Measurements from ENCODE around the gene HAO1.

HAO1 gene

GRCh38 chr20:7926323-7926722 lies 13.9 kb downstream of the HAO1 start:
- no peak for FAIRE-seq

- FAIRE-seq: no peak
Measured at GRCh38 chr20:7924692-7925091, 15.6 kb downstream of the HAO1 start.

- FAIRE-seq: no peak
Measured at GRCh38 chr20:7916648-7917047, 23.6 kb downstream of the HAO1 start.

GRCh38 chr20:7912551-7912950 lies 27.7 kb downstream of the HAO1 start:
- no peak for FAIRE-seq

- FAIRE-seq: no peak
Measured at GRCh38 chr20:7911586-7912330, 28.5 kb downstream of the HAO1 start.

- no peak for FAIRE-seq
Measured at GRCh38 chr20:7908905-7909304, 31.4 kb downstream of the HAO1 start.

- FAIRE-seq: no peak
Measured at GRCh38 chr20:7903429-7903828, 36.8 kb downstream of the HAO1 start.

GRCh38 chr20:7902879-7903278 lies 37.4 kb downstream of the HAO1 start:
- no peak for FAIRE-seq

GRCh38 chr20:7897781-7898364 lies 42.4 kb downstream of the HAO1 start:
- no peak for FAIRE-seq

- no peak for FAIRE-seq
Measured at GRCh38 chr20:7893014-7893730, 47.1 kb downstream of the HAO1 start.

- FAIRE-seq: no peak
Measured at GRCh38 chr20:7891705-7892104, 48.6 kb downstream of the HAO1 start.

GRCh38 chr20:7889736-7890135 lies 50.5 kb downstream of the HAO1 start:
- FAIRE-seq: no peak

- no peak for FAIRE-seq
Measured at GRCh38 chr20:7883741-7884140, 56.5 kb downstream of the HAO1 start.

- FAIRE-seq: no peak
Measured at GRCh38 chr20:7883309-7883708, 56.9 kb downstream of the HAO1 start.

- no peak for FAIRE-seq
Measured at GRCh38 chr20:7882076-7882475, 58.2 kb downstream of the HAO1 start.

GRCh38 chr20:7881551-7881950 lies 58.7 kb downstream of the HAO1 start:
- no peak for FAIRE-seq

- no peak for FAIRE-seq
Measured at GRCh38 chr20:7879883-7880282, 60.4 kb downstream of the HAO1 start.

GRCh38 chr20:7868108-7868507 lies 72.2 kb downstream of the HAO1 start:
- FAIRE-seq: no peak

GRCh38 chr20:7866285-7866684 lies 74.0 kb downstream of the HAO1 start:
- FAIRE-seq: no peak

- FAIRE-seq: no peak
Measured at GRCh38 chr20:7859356-7859802, 80.9 kb downstream of the HAO1 start.

- FAIRE-seq: no peak
Measured at GRCh38 chr20:7858734-7859250, 81.5 kb downstream of the HAO1 start.

- FAIRE-seq: no peak
Measured at GRCh38 chr20:7856756-7857155, 83.5 kb downstream of the HAO1 start.

GRCh38 chr20:7855545-7855944 lies 84.7 kb downstream of the HAO1 start:
- FAIRE-seq: no peak

GRCh38 chr20:7853493-7853892 lies 86.8 kb downstream of the HAO1 start:
- no peak for FAIRE-seq

All from TTC549 (cell line).